Natural killer cell (primary cell): ENCODE measurements around the gene COL11A2. TPM values are rescaled to one million over a fixed set of nuclear protein-coding genes. Genes with fewer than 3 reads are reported as not detected.

Experiments used
- ATAC-seq, 3 donors: fragments of 150-1000 bp in 2 of 3; fragments of 200-7000 bp in 1 of 3; cut with Tn5 transposase; 1 replicate in 1 of 3; 2 replicates in 2 of 3; pipeline ENCODE4 v1.10.0; 2021; ENCODE audit warnings: mild to moderate bottlenecking in 2 of 3, moderate library complexity in 2 of 3
- DNase-seq, 2 donors: peaks; one replicate each; pipeline versions ENCODE4 v3.0.0 to v3.0.0-alpha.2; 2013 to 2021; ENCODE audit warnings: mixed read lengths in 1 of 2
- H3K27ac ChIP-seq: one replicate; pipeline ENCODE4 v1.5.1; 2013; ENCODE audit warnings: mild to moderate bottlenecking, low read length
- H3K27me3 ChIP-seq: one replicate; pipeline ENCODE4 v1.6.1; 2013; ENCODE audit warnings: low read length; ENCODE audit not compliant: control insufficient read depth, insufficient read depth
- H3K36me3 ChIP-seq: one replicate; pipeline ENCODE4 v1.6.1; 2013; ENCODE audit warnings: low read length; ENCODE audit not compliant: control insufficient read depth, insufficient read depth
- H3K4me1 ChIP-seq: one replicate; pipeline ENCODE4 v1.6.1; 2013; ENCODE audit warnings: low read length; ENCODE audit not compliant: control insufficient read depth, insufficient read depth
- H3K4me3 ChIP-seq: one replicate; pipeline ENCODE4 v1.5.1; 2013; ENCODE audit warnings: low read length
- H3K9me3 ChIP-seq: one replicate; pipeline ENCODE4 v1.6.1; 2013; ENCODE audit warnings: low read length; ENCODE audit not compliant: control insufficient read depth, insufficient read depth
- H3K27ac Mint-ChIP-seq, 2 donors: one replicate each; pipeline ENCODE4 v1.8.0; 2022; ENCODE audit warnings: mild to moderate bottlenecking in 2 of 2, mixed read lengths in 2 of 2, moderate library complexity in 1 of 2
- H3K27me3 Mint-ChIP-seq, 2 donors: one replicate each; pipeline ENCODE4 v1.8.0; 2022; ENCODE audit warnings: low read depth in 2 of 2, mixed read lengths in 2 of 2
- H3K36me3 Mint-ChIP-seq: one replicate; pipeline ENCODE4 v1.8.0; 2022; ENCODE audit warnings: mixed read lengths
- H3K4me1 Mint-ChIP-seq, 2 donors: one replicate each; pipeline ENCODE4 v1.8.0; 2022; ENCODE audit warnings: mixed read lengths in 2 of 2
- H3K4me3 Mint-ChIP-seq: one replicate; pipeline ENCODE4 v1.8.0; 2022; ENCODE audit warnings: mild to moderate bottlenecking, moderate library complexity, mixed read lengths
- H3K9me3 Mint-ChIP-seq, 2 donors: one replicate each; pipeline ENCODE4 v1.8.0; 2022; ENCODE audit warnings: mixed read lengths in 2 of 2
- WGBS: methylation state at CpG from one replicate; pipeline ENCODE4 v1.1.7; 2013; ENCODE audit warnings: missing lambda C conversion rate; ENCODE audit not compliant: insufficient coverage; 5-methylcytosine and 5-hydroxymethylcytosine counted together
- intact Hi-C: fragments of 100-400 bp; cut with micrococcal nuclease; formaldehyde crosslinking; loops from one replicate; pipeline ENCODE4 v1.14.2; 2022
- total RNA-seq, 4 donors: library from RNA; stranded (reverse); fragments of 120-200 nt in 1 of 4; gene quantifications; one replicate each; pipeline versions ENCODE4 v1.2.3 to v1.2.4, GENCODE V29; 2013 to 2022
- TF ChIP-seq, protein P1 (sequence below): fragments of 200-600 bp; IDR thresholded peaks from one replicate; pipeline ENCODE4 v1.8.0; 2022; ENCODE audit warnings: antibody characterized with exemption

The COL11A2 gene
- total RNA-seq, 3 donors from 2014 or later (not counting 1 experiment from before 2014, with no cell fraction given) = 0.93 to 2.0 (median 0.94) TPM

DNA sequence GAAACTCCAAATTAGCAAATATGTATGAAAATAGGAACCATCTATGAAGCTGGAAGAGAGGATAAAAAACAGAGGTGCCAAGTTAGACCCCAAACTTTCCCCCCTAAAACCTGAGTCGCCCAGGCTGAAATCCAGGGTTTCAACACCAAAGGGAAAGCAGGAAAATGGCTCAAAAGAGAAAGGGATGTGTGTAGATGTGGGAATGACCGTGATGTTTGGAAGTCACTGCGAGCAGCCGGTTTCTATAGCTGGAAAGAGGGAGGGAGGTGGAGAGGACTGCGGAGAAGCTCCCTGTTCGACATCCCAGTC lies 20.5 kb upstream of the COL11A2 start:
- no peak overlapping the region for H3K27ac ChIP-seq
- TF ChIP-seq, protein P1, sequence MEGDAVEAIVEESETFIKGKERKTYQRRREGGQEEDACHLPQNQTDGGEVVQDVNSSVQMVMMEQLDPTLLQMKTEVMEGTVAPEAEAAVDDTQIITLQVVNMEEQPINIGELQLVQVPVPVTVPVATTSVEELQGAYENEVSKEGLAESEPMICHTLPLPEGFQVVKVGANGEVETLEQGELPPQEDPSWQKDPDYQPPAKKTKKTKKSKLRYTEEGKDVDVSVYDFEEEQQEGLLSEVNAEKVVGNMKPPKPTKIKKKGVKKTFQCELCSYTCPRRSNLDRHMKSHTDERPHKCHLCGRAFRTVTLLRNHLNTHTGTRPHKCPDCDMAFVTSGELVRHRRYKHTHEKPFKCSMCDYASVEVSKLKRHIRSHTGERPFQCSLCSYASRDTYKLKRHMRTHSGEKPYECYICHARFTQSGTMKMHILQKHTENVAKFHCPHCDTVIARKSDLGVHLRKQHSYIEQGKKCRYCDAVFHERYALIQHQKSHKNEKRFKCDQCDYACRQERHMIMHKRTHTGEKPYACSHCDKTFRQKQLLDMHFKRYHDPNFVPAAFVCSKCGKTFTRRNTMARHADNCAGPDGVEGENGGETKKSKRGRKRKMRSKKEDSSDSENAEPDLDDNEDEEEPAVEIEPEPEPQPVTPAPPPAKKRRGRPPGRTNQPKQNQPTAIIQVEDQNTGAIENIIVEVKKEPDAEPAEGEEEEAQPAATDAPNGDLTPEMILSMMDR = no peak
- Mint-ChIP-seq H3K4me3 (peak overlapping the region; percentile 18), H3K4me1 (peaks cover 24 to 41% of the 10 kb centered on the region in 2 donors), H3K27ac (no peak overlapping the region), H3K27me3 (peaks cover 29 to 36% of the 10 kb centered on the region in 2 donors), H3K9me3 (no peaks in the 10 kb centered on the region), H3K36me3 (no peaks in the 10 kb centered on the region)
- intact Hi-C loops = no loop called here
- ATAC-seq = no peak
- peaks cover 17% of the 10 kb centered on the region for H3K27me3 ChIP-seq
- H3K36me3 ChIP-seq = no peaks in the 10 kb centered on the region
- 7% methylated on average over 5 of the region's 6 CpGs for WGBS
- no peak for DNase-seq
- no peak overlapping the region for H3K4me3 ChIP-seq
- H3K9me3 ChIP-seq = no peaks in the 10 kb centered on the region
- H3K4me1 ChIP-seq = peaks cover 19% of the 10 kb centered on the region

DNA sequence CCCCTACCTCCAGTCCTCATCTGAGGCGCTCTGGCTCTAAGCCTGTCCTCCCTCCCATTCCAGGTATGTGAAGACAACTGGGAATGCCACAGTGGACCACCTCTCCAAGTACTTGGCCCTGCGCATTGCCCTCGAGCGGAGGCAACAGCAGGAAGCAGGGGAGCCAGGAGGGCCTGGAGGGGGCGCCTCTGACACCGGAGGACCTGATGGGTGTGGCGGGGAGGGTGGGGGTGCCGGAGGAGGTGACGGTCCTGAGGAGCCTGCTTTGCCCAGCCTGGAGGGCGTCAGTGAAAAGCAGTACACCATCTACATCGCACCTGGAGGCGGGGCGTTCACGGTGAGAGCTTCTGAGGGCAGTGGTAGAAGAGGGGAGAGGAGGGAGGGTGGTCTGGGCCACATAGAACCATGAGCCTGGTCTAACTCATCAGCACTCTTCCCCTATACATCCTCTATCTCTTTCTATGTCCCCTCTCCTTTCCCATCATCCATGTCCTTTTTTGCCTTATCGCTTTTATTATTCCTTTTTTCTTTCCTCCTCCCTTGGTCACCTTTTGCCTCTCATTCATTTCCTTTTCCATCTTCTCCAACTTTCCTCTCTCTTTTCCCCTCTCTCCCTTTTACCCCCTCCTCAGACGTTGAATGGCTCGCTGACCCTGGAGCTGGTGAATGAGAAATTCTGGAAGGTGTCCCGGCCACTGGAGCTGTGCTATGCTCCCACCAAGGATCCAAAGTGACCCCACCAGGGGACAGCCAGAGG lies 19.6 kb upstream of the COL11A2 start:
- Histone ChIP-seq H3K36me3 (no peaks in the 10 kb centered on the region), H3K27ac (no peak overlapping the region), H3K27me3 (peaks cover 17% of the 10 kb centered on the region), H3K9me3 (no peaks in the 10 kb centered on the region), H3K4me3 (no peak overlapping the region), H3K4me1 (peaks cover 26% of the 10 kb centered on the region)
- Mint-ChIP-seq H3K27me3 (peaks cover 26 to 29% of the 10 kb centered on the region in 2 donors), H3K4me3 (peak overlapping the region; percentile 41), H3K9me3 (no peaks in the 10 kb centered on the region), H3K4me1 (peaks cover 24 to 44% of the 10 kb centered on the region in 2 donors), H3K27ac (no peak overlapping the region), H3K36me3 (no peaks in the 10 kb centered on the region)
- TF ChIP-seq, protein P1 = no peak
- no peak for ATAC-seq
- WGBS = 92% methylated on average over 17 of the region's 18 CpGs
- DNase-seq = no peak
- intact Hi-C loops = no loop called here

DNA sequence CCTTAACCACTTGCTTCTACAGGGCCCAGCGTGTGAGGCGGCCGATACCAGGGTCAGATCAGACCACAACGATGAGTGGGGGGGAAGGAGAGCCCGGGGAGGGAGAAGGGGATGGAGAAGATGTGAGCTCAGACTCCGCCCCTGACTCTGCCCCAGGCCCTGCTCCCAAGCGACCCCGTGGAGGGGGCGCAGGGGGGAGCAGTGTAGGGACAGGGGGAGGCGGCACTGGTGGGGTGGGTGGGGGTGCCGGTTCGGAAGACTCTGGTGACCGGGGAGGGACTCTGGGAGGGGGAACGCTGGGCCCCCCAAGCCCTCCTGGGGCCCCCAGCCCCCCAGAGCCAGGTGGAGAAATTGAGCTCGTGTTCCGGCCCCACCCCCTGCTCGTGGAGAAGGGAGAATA lies 18.9 kb upstream of the COL11A2 start:
- peaks cover 26 to 29% of the 10 kb centered on the region in 2 donors for H3K27me3 Mint-ChIP-seq
- WGBS = 95% methylated on average over 16 of the region's 17 CpGs
- H3K9me3 Mint-ChIP-seq = no peaks in the 10 kb centered on the region
- H3K27ac Mint-ChIP-seq = no peak overlapping the region
- H3K4me3 Mint-ChIP-seq = no peak overlapping the region
- H3K36me3 Mint-ChIP-seq = no peaks in the 10 kb centered on the region
- ATAC-seq (no peak), DNase-seq (no peak)
- peaks cover 26% of the 10 kb centered on the region for H3K4me1 ChIP-seq
- H3K9me3 ChIP-seq = no peaks in the 10 kb centered on the region
- no peaks in the 10 kb centered on the region for H3K36me3 ChIP-seq
- intact Hi-C loops = no loop called here
- H3K27me3 ChIP-seq = peaks cover 17% of the 10 kb centered on the region
- H3K4me3 ChIP-seq = no peak overlapping the region
- H3K4me1 Mint-ChIP-seq = peaks cover 24 to 44% of the 10 kb centered on the region in 2 donors
- TF ChIP-seq, protein P1 = no peak
- no peak overlapping the region for H3K27ac ChIP-seq

DNA sequence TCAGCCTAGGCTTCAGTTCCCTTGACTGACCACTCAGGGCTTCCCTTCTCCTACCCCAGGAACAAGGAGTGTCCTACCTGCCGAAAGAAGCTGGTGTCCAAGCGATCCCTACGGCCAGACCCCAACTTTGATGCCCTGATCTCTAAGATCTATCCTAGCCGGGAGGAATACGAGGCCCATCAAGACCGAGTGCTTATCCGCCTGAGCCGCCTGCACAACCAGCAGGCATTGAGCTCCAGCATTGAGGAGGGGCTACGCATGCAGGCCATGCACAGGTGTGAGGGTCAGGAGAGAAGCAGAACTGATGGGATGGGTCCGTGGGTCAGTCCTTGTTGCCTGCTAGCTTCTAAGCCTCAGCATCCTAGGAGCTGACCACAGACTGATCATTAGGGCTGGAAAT lies 17.6 kb upstream of the COL11A2 start:
- TF ChIP-seq, protein P1 = no peak
- DNase-seq (no peak), ATAC-seq (no peak)
- peaks cover 21 to 29% of the 10 kb centered on the region in 2 donors for H3K27me3 Mint-ChIP-seq
- WGBS = 98% methylated on average over 10 of the region's 10 CpGs
- Histone ChIP-seq H3K4me1 (peaks cover 33% of the 10 kb centered on the region), H3K36me3 (no peaks in the 10 kb centered on the region), H3K4me3 (no peak overlapping the region), H3K27ac (no peak overlapping the region), H3K9me3 (no peaks in the 10 kb centered on the region), H3K27me3 (peaks cover 15% of the 10 kb centered on the region)
- H3K4me3 Mint-ChIP-seq = peak overlapping the region; percentile 98
- intact Hi-C loops = loop anchor here (2.0 kb wide), 1 partner anchor 63 kb away; the partner anchor contains the start of gene RPS18
- H3K9me3 Mint-ChIP-seq = no peaks in the 10 kb centered on the region
- H3K27ac Mint-ChIP-seq = peak overlapping the region; percentile 95 to 97
- H3K36me3 Mint-ChIP-seq = no peaks in the 10 kb centered on the region
- peaks cover 33 to 57% of the 10 kb centered on the region in 2 donors for H3K4me1 Mint-ChIP-seq
